GM12878 (cell line): ENCODE measurements around the gene POLN. TPM values are rescaled to one million over a fixed set of nuclear protein-coding genes. Genes with fewer than 3 reads are reported as not detected.

Source experiments
- ATAC-seq: fragments of 200-7000 bp; cut with Tn5 transposase; 3 replicates; pipeline ENCODE4 v1.9.1; 2020; ENCODE audit warnings: mild to moderate bottlenecking, moderate library complexity
- BruUV-seq: library from RNA; stranded (reverse); fragments of 400-500 nt; replicated peaks from 2 replicates; lab custom pipeline; 2021; lab: Mats Ljungman, UMichigan
- CTCF ChIA-PET: fragments of 300-600 bp; sonication (Branson Sonifier 250); formaldehyde crosslinking; extraction: SDS; loops from one replicate; lab custom pipeline; 2021; ENCODE audit warnings: inconsistent platforms; lab: Yijun Ruan, JAX
- POLR2A ChIA-PET: fragments of 350-600 bp; formaldehyde crosslinking; extraction: SDS; loops from one replicate; lab custom pipeline; 2021; ENCODE audit warnings: inconsistent platforms; lab: Charles Lee
- RAD21 ChIA-PET: fragments of 300-600 bp; sonication (Branson Sonifier 250); formaldehyde crosslinking; loops from one replicate; lab custom pipeline; 2023; ENCODE audit warnings: antibody characterized with exemption; ENCODE audit not compliant: unreplicated experiment; lab: Charles Lee
- SMC1A ChIA-PET: fragments of 300-600 bp; sonication (Branson Sonifier 250); formaldehyde crosslinking; loops from one replicate; lab custom pipeline; 2023; ENCODE audit not compliant: unreplicated experiment, uncharacterized antibody; lab: Charles Lee
- DNase-seq: peaks from one replicate; pipeline ENCODE4 v3.0.0-alpha.2; 2011; ENCODE audit warnings: low read depth, low spot score
- FAIRE-seq: peaks from 3 replicates; lab custom pipeline; 2011; peaks lifted over from hg19 to GRCh38; lab: Jason Lieb, UNC
- H2AFZ ChIP-seq: 2 replicates; pipeline ENCODE4 v1.6.0; 2011; ENCODE audit warnings: low read depth, low read length, control low read depth; ENCODE audit not compliant: control insufficient read depth
- H3K27ac ChIP-seq: 2 replicates; pipeline ENCODE4 v1.5.1; 2011; ENCODE audit warnings: control low read depth; ENCODE audit not compliant: control insufficient read depth, insufficient read depth
- H3K27me3 ChIP-seq, 2 experiments: replicated peaks in 1 of 2; 2 replicates each; pipeline versions ENCODE4 v1.6.0 to v1.6.1; 2011; ENCODE audit warnings: low read length in 1 of 2; ENCODE audit not compliant: control insufficient read depth in 2 of 2, insufficient read depth in 2 of 2
- H3K36me3 ChIP-seq, 2 experiments: 2 replicates each; pipeline ENCODE4 v1.5.1; 2011; ENCODE audit warnings: low read length in 1 of 2; ENCODE audit not compliant: control insufficient read depth in 2 of 2, insufficient read depth in 2 of 2
- H3K4me1 ChIP-seq: 2 replicates; pipeline ENCODE4 v1.6.1; 2011; ENCODE audit warnings: mild to moderate bottlenecking, low read length, moderate library complexity, mixed read lengths; ENCODE audit not compliant: control insufficient read depth, insufficient read depth
- H3K4me2 ChIP-seq: 2 replicates; pipeline ENCODE4 v1.6.0; 2011; ENCODE audit warnings: control low read depth; ENCODE audit not compliant: control insufficient read depth, insufficient read depth
- H3K4me3 ChIP-seq: fragments of 200-600 bp; sonication (generic); 2 replicates; pipeline ENCODE4 v1.5.1; 2016
- H3K79me2 ChIP-seq: 2 replicates; pipeline ENCODE4 v1.6.0; 2011; ENCODE audit warnings: low read length; ENCODE audit not compliant: control insufficient read depth, insufficient read depth
- H3K9ac ChIP-seq: 2 replicates; pipeline ENCODE4 v1.8.0; 2011; ENCODE audit warnings: low read length, control low read depth, mixed read lengths; ENCODE audit not compliant: control insufficient read depth, insufficient read depth
- H3K9me3 ChIP-seq: replicated peaks from 3 replicates; pipeline ENCODE4 v1.5.1; 2011; ENCODE audit warnings: mild to moderate bottlenecking, low read length; ENCODE audit not compliant: control insufficient read depth, insufficient read depth
- H4K20me1 ChIP-seq: 2 replicates; pipeline ENCODE4 v1.6.0; 2011; ENCODE audit not compliant: control insufficient read depth, insufficient read depth
- BCLAF1 ChIP-seq: fragments of 450-650 bp; IDR thresholded peaks from 2 replicates; pipeline ENCODE4 v1.6.1; 2017; ENCODE audit warnings: antibody characterized with exemption, mild to moderate bottlenecking, moderate library complexity
- CBX3 ChIP-seq: fragments of 200-600 bp; sonication (generic); IDR thresholded peaks from 2 replicates; pipeline ENCODE4 v1.6.1; 2016; ENCODE audit warnings: low read depth, borderline replicate concordance
- CTCF ChIP-seq, 3 experiments: IDR thresholded peaks in 2 of 3; conservative IDR thresholded peaks in 1 of 3; 2 replicates each; pipeline ENCODE4 v1.5.1; 2011; ENCODE audit warnings: low read depth in 3 of 3, low read length in 3 of 3, mild to moderate bottlenecking in 3 of 3, control low read depth in 2 of 3, moderate library complexity in 2 of 3, inconsistent platforms in 1 of 3, mixed read lengths in 1 of 3; ENCODE audit not compliant: control insufficient read depth in 2 of 3, insufficient read depth in 1 of 3; ENCODE audit errors: extremely low read depth in 1 of 3
- ETV6 ChIP-seq, 2 experiments: fragments of 450-650 bp in 1 of 2; IDR thresholded peaks in 1 of 2; conservative IDR thresholded peaks in 1 of 2; 2 replicates each; pipeline ENCODE4 v1.6.1; 2014; ENCODE audit warnings: antibody characterized with exemption in 1 of 2, borderline replicate concordance in 1 of 2, low read depth in 1 of 2, mild to moderate bottlenecking in 1 of 2, moderate library complexity in 1 of 2
- HDAC2 ChIP-seq: fragments of 200-600 bp; sonication (generic); IDR thresholded peaks from 2 replicates; pipeline ENCODE4 v1.6.1; 2017
- RCOR1 ChIP-seq: conservative IDR thresholded peaks from 2 replicates; pipeline ENCODE4 v1.6.1; 2012; ENCODE audit warnings: low read depth, low read length, improper control_type of control experiment
- RELA ChIP-seq: fragments of 450-650 bp; IDR thresholded peaks from 2 replicates; pipeline ENCODE4 v1.8.0; 2014; ENCODE audit warnings: borderline replicate concordance; ENCODE audit not compliant: partially characterized antibody
- SP1 ChIP-seq: IDR thresholded peaks from one replicate; pipeline ENCODE4 v1.6.1; 2011; ENCODE audit warnings: low read depth, low read length
- STAT1 ChIP-seq: fragments of 450-650 bp; conservative IDR thresholded peaks from 2 replicates; pipeline ENCODE4 v1.6.1; 2014; ENCODE audit warnings: antibody characterized with exemption, mild to moderate bottlenecking
- YBX1 ChIP-seq: fragments of 450-650 bp; IDR thresholded peaks from 2 replicates; pipeline ENCODE4 v1.6.1; 2016; ENCODE audit warnings: antibody characterized with exemption
- ZNF207 ChIP-seq: fragments of 450-650 bp; IDR thresholded peaks from 2 replicates; pipeline ENCODE4 v1.6.1; 2014; ENCODE audit warnings: antibody characterized with exemption, mild to moderate bottlenecking, borderline replicate concordance
- ZNF217 ChIP-seq: fragments of 450-650 bp; IDR thresholded peaks from 2 replicates; pipeline ENCODE4 v1.6.1; 2017; ENCODE audit warnings: antibody characterized with exemption, mild to moderate bottlenecking
- ZNF274 ChIP-seq: IDR thresholded peaks from one replicate; pipeline ENCODE4 v1.8.0; 2011; ENCODE audit not compliant: insufficient read length, insufficient read depth
- ZNF687 ChIP-seq: fragments of 450-650 bp; IDR thresholded peaks from 2 replicates; pipeline ENCODE4 v1.6.1; 2017; ENCODE audit warnings: mild to moderate bottlenecking, moderate library complexity
- WGBS: methylation state at CpG from one replicate; pipeline ENCODE4 v1.1.6; 2016; ENCODE audit warnings: low lambda C conversion rate; ENCODE audit not compliant: insufficient replicate concordance, insufficient coverage; ENCODE audit errors: missing lambda C conversion rate; 5-methylcytosine and 5-hydroxymethylcytosine counted together
- in situ Hi-C: fragments of 300-500 bp; cut with MboI; formaldehyde crosslinking; loops from 9 replicates; pipeline ENCODE4 v1.14.3; 2018; ENCODE audit warnings: mixed read lengths
- intact Hi-C: fragments of 100-400 bp; cut with micrococcal nuclease; formaldehyde crosslinking; loops from one replicate; pipeline ENCODE4 v1.14.2; 2022; ENCODE audit not compliant: unreplicated experiment
- polyA plus RNA-seq, 11 experiments: library from polyadenylated mRNA; depleted of rRNA in 4 of 11; unstranded in 6 of 11; stranded (reverse) in 5 of 11; fragments of >200 nt; fragmentation: Nextera tagmentation in 4 of 11; fragmentation: Illumina TruSeq in 1 of 11; extraction: Ambion mirVana in 4 of 11; extraction: Trizol in 1 of 11; gene quantifications; 1 replicate in 1 of 11; 2 replicates in 10 of 11; pipeline versions ENCODE4 v1.2.1 to v1.2.3, GENCODE V29; 2011 to 2016; ENCODE audit warnings: inconsistent platforms in 2 of 11, missing spikeins in 2 of 11, low read depth in 1 of 11
- total RNA-seq, 4 experiments: library from RNA; depleted of rRNA in 3 of 4; stranded (reverse); fragments of >200 nt in 3 of 4; fragmentation: Illumina TruSeq in 1 of 4; extraction: Trizol in 1 of 4; gene quantifications; 2 replicates each; pipeline versions ENCODE4 v1.2.1 to v1.2.3, GENCODE V29; 2013 to 2021

Gene POLN
- total and polyA plus RNA-seq, 10 of the 15 experiments (the other 5 are each of a cell fraction or from before 2014, with no cell fraction given), result 0.09 to 2.0 (median 0.95) TPM; not detected in 1

GRCh38 chr4:2287594-2287915 is 45.6 kb upstream of the POLN start:
- H3K36me3 ChIP-seq, result no peaks in the 10 kb centered on the region
- in situ Hi-C loops (no loop called here), intact Hi-C loops (no loop called here)
- H4K20me1 ChIP-seq, result no peaks in the 10 kb centered on the region
- no peak for TF ChIP-seq STAT1
- no peak for TF ChIP-seq SP1
- no peak for TF ChIP-seq CBX3
- TF ChIP-seq YBX1, result no peak
- TF ChIP-seq BCLAF1, result no peak
- TF ChIP-seq CTCF (IDR thresholded peaks at IDR 0.05 in 2 of 3, conservative IDR thresholded peaks at IDR 0.05 in 1 of 3; ENCODE audit: control insufficient read depth in 2 of 3, extremely low read depth in 1 of 3, insufficient read depth in 1 of 3, low read depth in 3 of 3, low read length in 3 of 3), result no peak
- TF ChIP-seq HDAC2, result no peak
- no peak for TF ChIP-seq ZNF207
- TF ChIP-seq RELA, result no peak
- TF ChIP-seq ZNF217, result no peak
- no peak for TF ChIP-seq ZNF687
- TF ChIP-seq RCOR1, result no peak
- no peak for TF ChIP-seq ETV6 (conservative IDR thresholded peaks at IDR 0.05 in 1 of 2, IDR thresholded peaks at IDR 0.05 in 1 of 2; ENCODE audit: borderline replicate concordance in 1 of 2, low read depth in 1 of 2)
- TF ChIP-seq ZNF274, result no peak
- ChIA-PET SMC1A (no interaction called here), CTCF (no interaction called here), RAD21 (no interaction called here), POLR2A (no interaction called here)
- DNase-seq, result no peak
- H3K4me3 ChIP-seq, result no peak overlapping the region
- WGBS, result 29% methylated on average over 5 of the region's 9 CpGs
- no peak overlapping the region for H3K27ac ChIP-seq
- H2AFZ ChIP-seq, result no peak overlapping the region
- H3K27me3 ChIP-seq, result peaks cover 0 to 1% of the 10 kb centered on the region in 2 experiments; a peak in 2 of 4 replicates
- H3K9me3 ChIP-seq, result no peaks in the 10 kb centered on the region
- BruUV-seq, result no TSS peak
- no peaks in the 10 kb centered on the region for H3K79me2 ChIP-seq
- H3K4me2 ChIP-seq, result no peak overlapping the region
- peaks cover 8% of the 10 kb centered on the region; the same call in 1 of the 2 replicates for H3K4me1 ChIP-seq
- no peak overlapping the region for H3K9ac ChIP-seq
- FAIRE-seq, result no peak
- ATAC-seq, result no peak
